Measurements from ENCODE around the gene FAM151A. TPM values are rescaled to one million over a fixed set of nuclear protein-coding genes. Genes with fewer than 3 reads are reported as not detected.

FAM151A gene
- total and polyA plus RNA-seq, 2 donors (not counting 3 experiments of a cell fraction or from before 2014, with no cell fraction given): not detected

GRCh38 chr1:54653036-54653435, 29.7 kb upstream of the FAM151A start:
- Histone ChIP-seq H3K36me3 (ENCODE audit: control insufficient read depth in 2 of 2, extremely low read depth in 1 of 2, insufficient read depth in 2 of 2, low read length in 2 of 2) (no peaks in the 10 kb centered on the region), H3K4me1 (ENCODE audit: control insufficient read depth, extremely low read depth, insufficient read depth, low read length) (no peaks in the 10 kb centered on the region), H3K4me3 (replicated peaks in 1 of 3; ENCODE audit: insufficient read depth in 1 of 3, low read depth in 1 of 3, low read length in 3 of 3) (no peak overlapping the region), H2AFZ (ENCODE audit: low read depth, low read length) (no peak overlapping the region), H3K4me2 (ENCODE audit: insufficient read depth, low read length) (no peak overlapping the region), H3K27me3 (ENCODE audit: control insufficient read depth in 2 of 2, insufficient read depth in 2 of 2, low read length in 2 of 2) (peaks cover 0 to 14% of the 10 kb centered on the region in 2 experiments), H3K79me2 (ENCODE audit: control insufficient read depth, insufficient read depth, low read length) (no peaks in the 10 kb centered on the region), H3K9me1 (replicated peaks; ENCODE audit: control insufficient read depth, extremely low read depth, insufficient read depth, low read length) (no peaks in the 10 kb centered on the region), H3K9me3 (replicated peaks; ENCODE audit: control insufficient read depth, insufficient read depth, low read length) (no peaks in the 10 kb centered on the region), H3K27ac (ENCODE audit: insufficient read depth, low read depth, low read length) (no peak overlapping the region), H4K20me1 (replicated peaks; ENCODE audit: control insufficient read depth, extremely low read depth, insufficient read depth, low read length) (no peaks in the 10 kb centered on the region), H3K9ac (replicated peaks; ENCODE audit: extremely low read depth, insufficient read depth, low read length) (no peak overlapping the region)
- DNase-seq (ENCODE audit: low read depth, low spot score) (no peak), FAIRE-seq (no peak)
- no TSS peak for BruUV-seq (replicated peaks)
- POLR2A ChIA-PET: no interaction called here
- CTCF ChIA-PET: no interaction called here
- dilution Hi-C loops (cut with MboI; ENCODE audit: extremely low pct_ligation_motif_present, low sequenced_read_pairs) (no loop called here), intact Hi-C loops (cut with micrococcal nuclease) (no loop called here)
- TF ChIP-seq EZH2 (IDR thresholded peaks at IDR 0.05; ENCODE audit: borderline replicate concordance, low read depth, low read length, severe bottlenecking) (no peak), POLR2AphosphoS5 (IDR thresholded peaks at IDR 0.05; ENCODE audit: insufficient read depth, low read depth, low read length) (no peak), MYC (IDR thresholded peaks at IDR 0.05; ENCODE audit: low read depth, low read length) (no peak), POLR2A (IDR thresholded peaks at IDR 0.05; ENCODE audit: low read depth, low read length) (no peak), GATA2 (IDR thresholded peaks at IDR 0.05; ENCODE audit: insufficient read depth, insufficient read length, low read depth, low read length) (no peak), CTCF (IDR thresholded peaks at IDR 0.05; ENCODE audit: extremely low read depth in 1 of 2, insufficient read depth in 1 of 2, low read depth in 1 of 2, low read length in 2 of 2) (no peak), FOS (IDR thresholded peaks at IDR 0.05; ENCODE audit: borderline replicate concordance, insufficient read depth, low read length) (no peak), JUN (IDR thresholded peaks at IDR 0.05; ENCODE audit: borderline replicate concordance, insufficient read depth, insufficient read length, low read depth) (no peak), MAX (IDR thresholded peaks at IDR 0.05; ENCODE audit: insufficient read depth, insufficient read length) (no peak)

Data from endothelial cell of umbilical vein (primary cell).